A549 treated with CpdA at 1 μM for 4 hours (cell line): ENCODE results near the gene RFXAP. TPM values are rescaled to one million over a fixed set of nuclear protein-coding genes. Genes with fewer than 3 reads are reported as not detected.

ENCODE experiments used
- total RNA-seq: library from RNA; stranded (reverse); fragments of 200-300 nt; extraction: Qiagen RNA extraction; gene quantifications from 5 replicates; pipeline ENCODE4 v1.2.3, GENCODE V29; 2022; ENCODE audit warnings: low read depth

Gene RFXAP, protein sequence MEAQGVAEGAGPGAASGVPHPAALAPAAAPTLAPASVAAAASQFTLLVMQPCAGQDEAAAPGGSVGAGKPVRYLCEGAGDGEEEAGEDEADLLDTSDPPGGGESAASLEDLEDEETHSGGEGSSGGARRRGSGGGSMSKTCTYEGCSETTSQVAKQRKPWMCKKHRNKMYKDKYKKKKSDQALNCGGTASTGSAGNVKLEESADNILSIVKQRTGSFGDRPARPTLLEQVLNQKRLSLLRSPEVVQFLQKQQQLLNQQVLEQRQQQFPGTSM
- total RNA-seq: 0.93 to 1.3 TPM (median 1.1 TPM) in 5 replicates

DNA sequence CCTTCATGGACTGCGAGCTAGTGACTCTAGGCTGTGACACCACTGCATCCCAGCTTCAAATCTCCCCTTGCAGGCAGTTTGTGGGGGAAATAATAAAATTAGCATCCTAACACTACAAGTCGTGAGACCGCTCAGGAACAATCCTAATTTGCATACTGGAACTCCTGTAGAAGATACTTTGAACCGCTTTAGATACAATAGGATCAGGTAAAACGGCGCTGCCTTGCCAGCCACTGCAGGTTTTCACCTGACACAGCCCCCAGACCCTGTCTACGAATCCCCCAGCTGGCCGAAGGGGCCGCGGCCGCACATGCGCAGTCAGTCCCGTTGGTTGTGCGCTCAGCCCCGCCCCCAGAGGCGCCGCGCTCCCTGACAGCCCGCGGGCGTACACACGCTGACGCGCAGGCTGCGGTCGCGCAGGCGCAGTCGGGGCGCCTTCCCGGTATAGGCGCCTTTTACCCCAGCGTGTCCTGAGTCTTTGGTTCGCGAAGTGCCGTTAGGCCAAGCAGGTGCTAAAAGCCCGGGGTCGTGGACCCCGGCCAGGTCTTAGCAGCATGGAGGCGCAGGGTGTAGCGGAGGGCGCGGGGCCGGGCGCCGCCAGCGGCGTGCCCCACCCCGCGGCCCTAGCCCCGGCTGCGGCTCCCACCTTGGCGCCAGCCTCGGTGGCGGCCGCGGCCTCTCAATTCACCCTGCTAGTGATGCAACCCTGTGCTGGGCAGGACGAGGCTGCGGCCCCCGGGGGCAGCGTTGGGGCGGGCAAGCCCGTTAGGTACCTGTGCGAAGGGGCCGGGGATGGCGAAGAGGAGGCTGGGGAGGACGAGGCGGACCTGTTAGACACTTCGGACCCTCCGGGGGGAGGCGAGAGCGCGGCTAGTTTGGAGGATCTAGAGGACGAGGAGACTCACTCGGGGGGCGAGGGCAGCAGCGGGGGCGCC lies at the start of gene RFXAP:
Gene RFXAP (plus strand): TSS at position 419 of the 935 bp plus-strand sequence. CDS start 136 bp downstream, at position 555.

Other genes starting within 250 kb of the RFXAP start
- gene SERTM1, start 145.2 kb upstream of the RFXAP start, total RNA-seq: not detected in 5 replicates
- 0.02 to 0.09 TPM (median 0.06 TPM) in 5 replicates for gene SMAD9, start 101.0 kb downstream of the RFXAP start, total RNA-seq
- gene ALG5, start 180.1 kb downstream of the RFXAP start, total RNA-seq: 38.5 to 44.2 TPM (median 39.3 TPM) in 5 replicates
- 32.3 to 63.9 TPM (median 33.4 TPM) in 5 replicates for gene EXOSC8, start 181.6 kb downstream of the RFXAP start, total RNA-seq
- gene SUPT20H, start 240.5 kb downstream of the RFXAP start, total RNA-seq: 21.1 to 29.2 TPM (median 25.3 TPM) in 5 replicates